ENCODE measurements around the gene TUBGCP6.
A peak's percentile ranks its signal among the peaks of the same experiment; 100 is the strongest.
"Not testable (repeated sequence)": the region's sequence is repeated elsewhere in the genome, so short reads cannot be mapped to it uniquely, and the experiment has no call there.

Gene TUBGCP6

DNA sequence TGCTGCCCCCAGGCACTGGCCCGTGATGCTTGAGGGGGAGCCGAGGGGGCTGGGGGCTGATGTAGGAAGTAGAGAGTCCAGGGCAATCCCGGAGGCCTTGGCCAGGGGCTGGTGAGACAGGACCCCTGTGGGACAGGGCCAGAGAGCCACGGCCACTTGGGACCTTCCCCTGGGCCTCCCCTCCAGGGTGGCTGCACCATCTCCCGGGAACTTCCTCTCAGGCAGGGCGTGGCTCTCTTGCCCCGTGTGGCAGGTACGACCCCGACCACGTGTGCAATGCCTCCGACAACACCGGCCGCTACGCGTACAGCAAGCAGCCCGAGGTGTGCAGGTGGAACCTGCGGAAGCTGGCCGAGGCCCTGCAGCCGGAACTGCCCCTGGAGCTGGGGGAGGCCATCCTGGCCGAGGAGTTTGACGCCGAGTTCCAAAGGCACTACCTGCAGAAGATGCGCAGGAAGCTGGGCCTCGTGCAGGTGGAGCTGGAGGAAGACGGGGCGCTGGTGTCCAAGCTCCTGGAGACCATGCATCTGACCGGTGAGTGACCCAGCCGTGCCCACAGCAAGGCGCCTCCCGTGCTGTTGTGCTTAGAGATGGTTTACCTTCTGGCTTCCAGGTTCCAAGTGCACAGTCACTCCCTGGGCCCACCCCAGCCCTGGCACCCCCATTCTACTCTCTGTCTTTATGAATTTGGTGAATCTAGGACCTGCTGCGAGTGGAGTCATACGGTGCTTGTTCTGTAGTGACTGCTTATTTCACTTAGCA, 34.3 kb downstream of the TUBGCP6 start:
- no peak for DNase-seq (ENCODE audit: low read depth)

DNA sequence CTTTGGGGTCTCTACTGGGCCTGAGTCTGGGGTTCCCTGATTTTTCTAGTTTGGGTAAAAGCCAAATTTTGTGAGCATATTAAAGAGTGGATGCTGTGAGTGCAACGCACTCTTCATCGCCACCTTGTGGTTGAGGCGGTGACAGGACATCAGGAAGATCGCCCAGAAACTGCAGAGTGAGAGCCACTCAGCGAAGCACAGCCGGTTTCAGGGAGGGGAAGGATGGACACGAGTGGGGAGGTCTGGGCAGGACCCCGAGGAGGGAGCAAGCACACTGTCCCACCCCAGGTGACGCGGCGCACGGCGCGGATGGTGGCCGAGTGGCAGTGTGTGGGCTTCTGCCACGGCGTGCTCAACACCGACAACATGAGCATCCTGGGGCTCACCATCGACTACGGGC, 34.9 kb downstream of the TUBGCP6 start:
- DNase-seq (ENCODE audit: low read depth) = peak; percentile 50

DNA sequence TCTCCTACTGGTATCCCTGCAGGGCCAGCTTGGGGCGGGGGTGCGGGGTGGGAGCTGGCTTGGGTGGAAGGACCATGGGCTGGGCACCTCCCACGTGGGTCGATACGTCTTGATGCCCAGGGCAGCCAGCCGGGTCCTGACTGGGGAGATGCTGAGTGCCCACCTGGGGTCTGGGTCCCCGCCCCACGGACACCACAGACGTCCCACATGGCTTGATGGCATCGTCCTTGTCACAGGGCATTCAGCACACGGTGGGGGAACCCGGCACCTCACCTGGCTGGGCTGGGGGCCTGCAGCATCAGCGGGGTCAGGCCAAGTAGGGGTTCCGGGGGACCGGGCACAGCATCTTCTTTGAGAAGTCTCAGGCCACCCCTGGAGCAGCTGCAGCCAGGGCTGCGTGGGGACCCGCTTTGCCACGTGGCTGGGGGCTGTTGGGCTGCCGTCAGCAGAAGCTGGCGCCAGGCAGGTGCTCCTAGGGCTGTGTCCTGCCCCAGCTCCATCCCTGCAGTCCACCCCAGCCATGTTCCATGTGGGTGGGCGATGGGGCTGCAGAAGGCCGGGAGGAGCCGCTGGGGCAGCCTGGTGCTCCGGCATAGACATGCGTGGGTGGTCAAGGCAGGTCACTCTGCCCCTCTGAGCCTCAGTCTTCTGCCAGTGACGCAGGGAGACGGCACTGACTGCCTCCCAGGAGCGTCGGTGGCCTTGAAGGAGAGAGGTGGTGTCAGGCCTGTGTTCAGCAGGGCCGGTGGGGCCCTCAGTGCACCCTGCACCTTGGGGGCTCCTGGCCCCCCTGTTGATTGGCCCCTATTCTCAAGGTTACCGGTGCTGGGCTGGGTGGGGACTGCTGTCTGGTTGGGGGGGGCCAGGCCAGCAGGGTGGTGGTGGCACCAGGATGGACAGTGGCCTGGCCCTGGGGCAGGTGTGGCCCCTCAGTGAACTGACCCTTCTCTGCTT, 35.6 kb downstream of the TUBGCP6 start:
- no peak for DNase-seq (ENCODE audit: low read depth)

DNA sequence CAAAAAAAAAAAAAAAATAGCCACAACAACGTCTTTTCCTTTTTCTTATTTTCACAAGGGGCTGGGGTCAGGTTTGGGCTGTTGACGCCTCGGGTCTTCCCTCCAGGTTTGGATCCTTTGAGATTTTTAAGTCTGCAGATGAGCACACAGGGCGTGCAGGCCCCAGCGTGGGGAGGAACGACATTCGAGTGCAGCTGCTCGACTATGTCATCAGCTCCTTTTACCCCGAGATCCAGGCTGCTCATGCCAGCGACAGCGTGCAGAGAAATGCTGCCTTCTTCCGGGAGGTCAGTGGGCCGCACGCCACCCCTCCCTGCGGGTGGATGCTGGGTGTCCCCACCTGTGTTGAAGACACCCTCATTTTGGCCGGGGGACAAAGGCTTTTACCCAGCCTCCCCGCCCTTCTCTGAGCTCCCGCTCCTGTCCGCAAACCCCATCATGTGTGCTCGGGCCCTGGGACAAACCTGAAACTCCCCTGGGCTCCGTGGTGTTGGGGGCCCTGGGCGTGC, 36.3 kb downstream of the TUBGCP6 start:
- no peak for DNase-seq (ENCODE audit: low read depth)

DNA sequence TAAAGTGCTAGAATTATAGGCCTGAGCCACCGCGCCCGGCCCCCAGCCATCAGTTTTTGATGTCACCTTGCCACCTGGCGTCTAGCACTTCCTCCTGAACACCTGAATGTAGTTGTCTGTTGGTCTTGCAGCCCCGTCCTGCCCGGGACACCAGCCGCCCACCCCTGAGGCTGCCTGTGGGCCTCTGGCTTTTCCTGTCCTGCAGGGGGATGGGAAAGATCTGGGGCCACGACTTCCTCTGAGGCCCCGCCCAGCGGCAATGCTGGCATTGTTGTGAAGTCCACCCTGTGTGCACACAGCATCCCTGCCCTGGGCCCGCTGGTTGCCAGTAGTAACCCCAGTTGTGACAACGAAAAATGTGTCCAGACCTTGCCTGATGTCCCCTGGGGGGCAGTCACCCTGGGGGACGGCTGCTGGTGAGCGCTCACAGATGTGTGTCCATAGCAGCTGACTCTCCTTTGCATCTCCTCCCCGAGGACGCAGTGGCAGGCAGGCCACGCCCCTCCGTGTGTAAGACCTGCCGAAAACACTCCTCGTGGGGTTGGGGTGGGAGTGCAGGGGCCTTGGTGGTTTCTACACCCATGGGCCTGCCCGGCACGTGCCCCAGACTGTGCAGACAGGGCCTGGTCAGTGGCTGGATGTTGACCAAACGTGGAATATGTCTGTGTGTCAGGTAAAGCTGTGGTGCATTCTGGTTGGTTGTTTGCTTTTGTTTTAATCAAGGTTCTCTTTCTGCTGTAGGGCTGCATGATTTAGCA, 37.3 kb downstream of the TUBGCP6 start:
- no peak for DNase-seq (ENCODE audit: low read depth)

DNA sequence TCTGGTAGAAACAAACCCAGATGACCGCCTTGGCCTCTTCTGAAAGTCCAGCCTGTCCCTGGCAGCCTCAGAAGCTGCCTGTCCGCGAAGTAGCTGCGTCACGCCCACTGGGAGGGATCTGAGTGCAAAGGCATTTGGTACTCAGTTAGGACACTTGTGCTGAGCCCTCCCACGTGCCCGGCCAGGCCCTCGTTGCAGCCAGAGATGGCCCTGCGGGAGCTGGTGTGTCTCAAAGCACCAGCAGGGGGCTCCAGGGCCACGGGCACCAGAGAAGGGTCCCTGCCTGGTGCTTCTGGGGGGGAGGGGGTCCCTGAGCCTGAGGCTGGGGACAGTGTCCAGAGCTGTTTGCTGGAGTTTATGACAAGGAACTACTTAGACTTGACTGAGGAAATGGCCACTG, 38.2 kb downstream of the TUBGCP6 start:
- DNase-seq (ENCODE audit: low read depth) = no peak

DNA sequence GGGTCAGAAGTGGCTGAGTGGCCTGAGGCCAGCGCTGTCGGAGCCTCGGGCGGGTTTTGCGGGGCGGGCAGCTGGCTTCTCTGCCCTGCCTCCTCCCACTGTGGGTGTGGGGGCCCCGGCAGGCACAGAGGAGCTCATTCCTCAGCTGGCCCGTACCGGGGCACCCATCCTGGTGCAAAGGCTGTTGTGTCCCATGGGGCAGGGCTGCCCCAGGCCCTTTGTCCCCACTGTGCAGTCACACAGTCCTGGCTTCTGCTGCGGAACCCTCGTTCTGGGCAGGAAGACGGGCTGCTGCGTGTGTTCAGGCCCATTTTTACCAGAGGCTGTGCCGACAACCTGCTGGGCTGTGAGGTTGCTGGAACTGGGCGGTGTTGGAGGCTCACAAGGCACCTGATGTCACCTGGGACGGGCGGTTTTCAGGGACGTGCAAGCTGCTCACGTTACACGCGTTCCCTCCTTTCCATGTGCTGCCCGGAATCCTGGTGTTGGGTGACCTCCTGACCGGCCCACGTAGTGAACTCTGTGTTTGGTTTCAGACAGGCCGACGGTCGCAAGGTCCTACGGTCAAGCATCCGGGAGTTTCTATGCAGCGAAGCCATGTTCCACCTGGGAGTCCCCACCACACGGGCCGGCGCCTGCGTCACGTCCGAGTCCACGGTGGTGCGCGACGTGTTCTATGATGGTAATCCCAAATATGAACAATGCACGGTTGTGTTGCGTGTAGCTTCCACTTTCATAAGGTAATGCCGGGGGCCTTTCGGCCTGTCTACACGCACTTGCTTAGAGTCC, 38.8 kb downstream of the TUBGCP6 start:
- no peak for DNase-seq (ENCODE audit: low read depth)

DNA sequence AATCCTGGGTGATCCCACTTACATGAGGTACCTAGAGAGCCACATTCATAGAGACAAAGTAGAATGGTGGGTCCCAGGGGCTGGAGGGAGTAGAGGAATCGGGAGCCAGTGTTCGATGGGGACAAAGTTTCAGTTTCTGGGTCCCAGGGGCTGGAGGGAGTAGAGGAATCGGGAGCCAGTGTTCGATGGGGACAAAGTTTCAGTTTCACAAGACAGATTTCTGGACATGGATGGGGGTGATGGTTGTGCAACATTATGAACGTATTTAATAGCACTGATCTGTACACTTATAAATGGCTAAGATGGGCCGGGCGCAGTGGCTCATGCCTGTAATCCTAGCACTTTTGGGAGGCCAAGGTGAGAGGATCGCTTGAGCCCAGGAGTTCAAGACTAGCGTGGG, 39.8 kb downstream of the TUBGCP6 start:
- DNase-seq (ENCODE audit: low read depth) = not testable (repeated sequence)

DNA sequence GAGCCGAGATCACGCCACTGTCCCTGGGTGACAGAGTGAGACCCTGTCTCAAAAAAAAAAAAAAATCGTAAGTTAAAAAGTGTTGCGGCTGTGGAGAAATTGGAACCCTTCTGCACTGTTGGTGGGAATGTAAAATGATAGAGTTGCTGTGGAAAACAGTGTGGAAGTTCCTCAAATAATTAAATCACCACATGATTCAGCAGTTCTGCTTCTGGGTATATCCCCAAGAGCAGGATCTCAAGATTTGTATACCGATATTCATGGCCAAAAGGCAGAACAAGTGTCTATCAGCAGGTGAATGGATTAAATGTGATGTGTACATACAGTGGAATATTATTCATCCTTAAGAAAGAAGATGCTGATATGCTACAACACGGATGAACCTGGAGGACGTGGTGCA, 40.3 kb downstream of the TUBGCP6 start:
- no peak for DNase-seq (ENCODE audit: low read depth)

DNA sequence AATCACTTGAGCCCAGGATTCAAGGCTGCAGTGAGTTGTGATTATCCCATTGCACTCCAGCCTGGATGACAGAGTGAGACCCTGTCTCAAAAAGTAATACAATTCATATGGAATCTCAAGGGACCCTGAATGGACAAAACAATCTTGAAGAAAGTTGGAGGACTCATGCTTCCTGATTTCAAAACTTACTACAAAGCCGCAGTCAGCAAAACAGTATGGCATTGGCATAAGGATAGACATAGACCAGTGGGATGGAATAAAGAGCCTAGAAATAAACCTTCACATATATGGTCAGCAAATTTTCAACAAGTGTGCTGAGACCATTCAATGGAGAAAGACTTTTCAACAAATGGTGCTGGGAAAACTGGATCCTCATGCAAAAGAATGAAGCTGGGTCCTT, 41.5 kb downstream of the TUBGCP6 start:
- no peak for DNase-seq (ENCODE audit: low read depth)

DNA sequence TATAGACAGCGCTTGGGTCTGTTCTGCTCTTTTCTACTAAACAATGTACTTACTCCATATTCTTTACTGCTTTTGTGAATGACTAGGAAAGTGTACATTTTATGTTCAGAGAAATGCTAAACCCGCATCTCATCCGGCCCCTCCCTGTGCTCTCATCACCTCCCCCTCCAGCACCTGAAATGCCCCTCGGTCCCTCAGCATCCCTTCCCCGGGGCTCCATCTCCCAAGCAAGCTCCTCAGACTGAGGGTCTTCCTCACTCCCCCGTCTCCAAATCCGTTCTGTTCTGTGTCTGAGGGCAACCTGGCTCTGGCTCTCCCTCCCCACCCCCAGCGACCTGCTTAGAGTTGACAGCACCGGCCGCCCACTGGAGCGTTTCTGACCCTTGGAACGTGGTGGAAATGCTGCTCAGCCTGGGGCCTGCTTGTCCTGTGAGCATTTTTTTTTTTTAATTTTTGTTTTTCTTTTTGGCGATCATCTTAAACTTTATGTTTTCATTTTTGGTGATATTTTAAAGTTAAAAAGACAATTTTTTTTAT, 42.6 kb downstream of the TUBGCP6 start:
- no peak for DNase-seq (ENCODE audit: low read depth)

DNA sequence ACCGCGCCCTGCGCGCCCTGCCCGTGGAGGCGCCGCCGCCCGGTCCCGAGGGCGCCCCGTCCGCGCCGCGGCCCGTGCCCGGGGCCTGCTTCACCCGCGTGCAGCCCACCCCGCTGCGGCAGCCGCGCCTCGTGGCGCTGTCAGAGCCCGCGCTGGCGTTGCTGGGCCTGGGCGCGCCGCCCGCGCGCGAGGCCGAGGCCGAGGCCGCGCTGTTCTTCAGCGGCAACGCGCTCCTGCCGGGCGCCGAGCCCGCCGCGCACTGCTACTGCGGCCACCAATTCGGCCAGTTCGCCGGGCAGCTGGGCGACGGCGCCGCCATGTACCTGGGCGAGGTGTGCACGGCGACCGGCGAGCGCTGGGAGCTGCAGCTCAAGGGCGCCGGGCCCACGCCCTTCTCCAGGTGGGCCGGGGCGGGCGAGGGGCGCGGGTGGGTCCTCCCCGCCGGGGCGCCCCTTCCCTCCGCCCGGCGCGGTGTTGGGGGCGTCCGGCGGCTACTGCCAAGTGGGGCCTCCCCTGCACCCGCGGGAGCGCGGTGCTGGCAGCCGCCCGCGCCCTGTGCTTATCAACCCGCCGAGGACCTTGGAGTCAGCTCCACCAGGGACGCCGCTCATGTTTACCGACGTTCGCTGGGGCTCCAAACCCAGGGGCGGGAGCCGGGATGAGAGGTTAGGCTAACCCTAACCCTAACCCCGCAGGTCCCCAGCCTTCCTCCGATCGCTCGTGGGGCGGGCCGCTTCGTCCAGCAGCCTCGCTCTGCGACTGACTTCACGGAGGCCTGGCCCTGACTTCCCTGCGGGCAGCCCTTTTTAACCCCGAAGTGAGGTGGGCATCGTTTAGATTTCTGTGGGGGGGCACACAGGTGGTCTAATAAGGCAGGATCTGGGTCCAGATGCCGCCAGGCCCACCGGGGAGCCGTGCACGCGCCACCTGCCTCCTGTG, 43.4 kb downstream of the TUBGCP6 start:
- DNase-seq (ENCODE audit: low read depth) = no peak

DNA sequence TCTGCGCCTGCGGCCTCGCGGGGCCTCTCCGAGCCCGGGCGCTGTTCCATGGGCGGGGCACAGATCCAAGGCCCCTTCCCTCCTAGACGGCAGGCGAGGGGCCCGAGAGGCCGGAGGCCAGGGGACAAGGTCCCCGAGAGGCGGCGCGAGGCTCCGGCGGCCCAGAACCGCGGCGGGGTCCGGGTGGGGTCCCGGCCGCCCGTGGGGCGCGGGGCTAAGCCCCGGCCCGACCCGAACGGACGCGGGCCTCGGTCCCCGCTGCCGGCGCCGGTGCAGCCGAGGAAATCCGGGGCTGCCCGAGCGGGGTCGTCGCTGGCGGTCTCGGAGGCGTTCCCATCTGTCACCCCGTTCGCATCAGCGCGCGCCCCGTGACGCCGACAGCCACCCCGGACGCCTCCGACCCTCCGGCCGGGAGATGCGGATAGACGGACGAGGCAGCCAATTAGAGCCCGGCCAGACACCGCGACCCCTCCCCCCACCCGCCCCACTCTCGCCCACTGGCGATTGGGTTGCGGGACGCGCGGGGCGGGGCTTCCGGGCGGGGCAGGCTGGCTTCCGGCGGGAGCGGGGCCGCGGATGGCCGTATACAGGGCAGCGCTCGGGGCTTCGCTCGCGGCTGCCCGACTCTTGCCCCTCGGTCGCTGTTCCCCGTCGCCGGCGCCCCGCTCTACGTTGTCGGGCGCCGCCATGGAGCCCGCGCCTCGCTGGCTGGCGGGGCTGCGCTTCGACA, 44.2 kb downstream of the TUBGCP6 start, which contains the start of gene SELENOO:
Gene SELENOO (plus strand): TSS at position 551 of the 730 bp plus-strand sequence. CDS start 26 bp downstream, at position 577.
- DNase-seq (ENCODE audit: low read depth) = peak; percentile 84

DNA sequence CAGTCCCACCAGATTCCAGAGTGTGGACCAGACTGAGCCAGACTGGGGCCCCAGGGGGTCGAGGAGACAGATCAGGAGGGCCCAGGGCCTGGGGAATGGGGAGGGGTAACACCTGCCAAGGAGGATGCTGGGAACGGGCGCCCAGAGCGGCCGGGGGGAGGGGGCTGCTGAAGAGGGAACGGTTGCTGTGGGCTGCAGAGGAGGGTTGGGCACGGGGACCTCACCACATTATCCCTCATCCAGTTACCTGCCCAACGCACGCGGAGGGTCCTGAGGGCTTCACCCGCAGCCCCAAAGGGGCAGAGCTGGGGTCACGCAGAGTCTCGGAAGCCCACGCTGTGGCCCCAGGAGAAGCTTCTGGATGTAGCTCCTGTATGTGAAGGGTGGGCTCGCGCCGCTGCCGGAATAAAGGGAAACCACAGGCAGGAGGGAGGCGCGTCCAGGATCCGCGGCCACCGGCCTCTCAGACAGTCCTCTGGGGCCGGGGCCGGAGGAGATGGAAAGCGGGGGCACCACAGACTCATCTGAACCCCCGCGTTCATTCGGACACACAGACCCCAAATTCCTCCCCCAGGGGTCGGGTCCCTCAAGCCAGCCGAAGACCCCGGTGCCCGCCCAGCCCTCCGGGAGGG, 44.9 kb downstream of the TUBGCP6 start:
- no peak for DNase-seq (ENCODE audit: low read depth)

DNA sequence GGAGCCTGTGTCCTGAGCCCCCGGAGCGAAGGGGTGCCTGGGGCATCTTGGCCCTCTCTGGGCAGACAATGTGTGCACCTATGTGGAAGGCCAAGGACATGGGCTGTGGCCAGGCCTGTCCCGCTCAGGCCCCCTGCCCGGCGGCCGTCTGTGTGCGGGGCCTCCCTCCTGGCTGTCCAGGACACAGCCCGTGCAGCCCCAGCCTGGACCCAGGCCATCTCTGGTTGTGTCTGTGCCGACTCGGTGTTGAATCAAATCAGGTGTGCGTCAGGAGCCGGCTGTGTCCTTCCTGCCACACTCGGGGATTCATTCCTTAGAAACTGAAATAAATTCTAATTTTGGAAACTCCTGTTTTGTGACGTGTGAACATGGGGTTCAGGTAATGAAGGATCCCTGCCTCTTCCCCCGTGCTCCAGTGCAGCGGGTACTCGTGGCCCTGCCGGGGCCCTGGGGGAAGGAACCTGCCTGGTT, 45.5 kb downstream of the TUBGCP6 start:
- no peak for DNase-seq (ENCODE audit: low read depth)

DNA sequence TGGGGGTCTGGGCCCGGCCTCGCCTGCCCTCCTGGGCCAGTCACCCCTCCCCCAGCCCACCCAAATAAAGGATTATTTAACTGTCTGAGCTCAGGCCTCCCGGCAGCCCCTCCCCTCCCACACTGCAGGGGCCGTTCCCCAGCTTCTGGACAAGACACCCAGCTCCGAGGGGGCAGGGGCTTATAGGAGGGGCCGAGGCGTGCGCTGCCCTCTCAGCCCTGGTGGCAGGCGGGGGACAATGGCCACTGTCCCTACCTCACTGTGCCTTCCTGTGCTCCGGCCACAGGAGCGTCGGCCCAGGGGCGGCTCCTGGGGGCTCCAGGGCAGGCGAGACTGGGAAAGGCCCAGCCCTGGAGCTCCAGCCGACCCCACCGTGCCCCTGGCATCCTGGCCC, 46.2 kb downstream of the TUBGCP6 start:
- no peak for DNase-seq (ENCODE audit: low read depth)

DNA sequence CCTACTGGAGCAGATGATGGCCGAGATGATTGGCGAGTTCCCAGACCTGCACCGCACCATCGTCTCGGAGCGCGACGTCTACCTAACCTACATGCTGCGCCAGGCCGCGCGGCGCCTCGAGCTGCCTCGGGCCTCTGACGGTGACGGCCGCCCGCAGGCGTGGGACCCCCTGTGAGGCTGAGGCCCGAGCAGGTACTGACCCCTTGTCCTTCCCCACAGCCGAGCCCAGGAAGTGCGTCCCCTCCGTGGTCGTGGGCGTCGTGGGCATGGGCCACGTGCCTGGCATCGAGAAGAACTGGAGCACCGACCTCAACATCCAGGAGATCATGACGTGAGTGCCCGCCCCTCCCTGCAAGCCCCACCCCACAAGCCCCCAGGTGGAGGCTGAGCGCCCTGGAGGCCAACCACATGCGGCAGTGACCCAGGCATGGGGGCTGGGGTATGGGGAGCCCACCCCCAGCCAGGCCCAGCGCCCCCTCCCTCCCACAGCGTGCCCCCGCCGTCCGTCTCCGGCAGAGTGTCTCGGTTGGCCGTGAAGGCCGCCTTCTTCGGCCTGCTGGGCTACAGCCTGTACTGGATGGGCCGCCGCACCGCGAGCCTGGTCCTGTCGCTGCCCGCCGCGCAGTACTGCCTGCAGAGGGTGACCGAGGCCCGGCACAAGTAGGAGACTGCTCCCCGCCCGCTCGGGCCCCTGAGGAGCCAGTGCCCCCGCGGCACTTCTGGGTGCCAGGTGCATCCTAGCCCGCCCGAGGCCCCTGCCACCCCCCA, 46.8 kb downstream of the TUBGCP6 start:
- no peak for DNase-seq (ENCODE audit: low read depth)

Measured in stimulated activated CD8-positive, alpha-beta memory T cell treated with anti-CD3 and anti-CD28 coated beads, Interleukin-4, amount 100 ng/mL, for 24 hours (primary cell).